ENCODE data around the gene CRAT.
"Not testable (repeated sequence)": the region's sequence is repeated elsewhere in the genome, so short reads cannot be mapped to it uniquely, and the experiment has no call there.

CRAT gene

GRCh38 chr9:129124506-129125069 is 14.0 kb upstream of the CRAT start:
- H3K4me2 ChIP-seq (ENCODE audit: insufficient read depth, low read length): no peak overlapping the region
- H3K4me1 ChIP-seq (ENCODE audit: insufficient read depth, low read length): no peaks in the 10 kb centered on the region
- ATAC-seq (ENCODE audit: insufficient read depth, low read depth) (no peak), DNase-seq (no peak)
- H3K9ac ChIP-seq (ENCODE audit: low read depth, low read length): no peak overlapping the region
- H3K4me3 ChIP-seq (ENCODE audit: low read depth in 1 of 2, low read length in 2 of 2): no peak overlapping the region
- H2AFZ ChIP-seq (ENCODE audit: low read depth, low read length): no peak overlapping the region
- no peak for TF ChIP-seq EZH2 (IDR thresholded peaks at IDR 0.05; ENCODE audit: borderline replicate concordance, low read depth, low read length, severe bottlenecking)
- TF ChIP-seq, protein P1, sequence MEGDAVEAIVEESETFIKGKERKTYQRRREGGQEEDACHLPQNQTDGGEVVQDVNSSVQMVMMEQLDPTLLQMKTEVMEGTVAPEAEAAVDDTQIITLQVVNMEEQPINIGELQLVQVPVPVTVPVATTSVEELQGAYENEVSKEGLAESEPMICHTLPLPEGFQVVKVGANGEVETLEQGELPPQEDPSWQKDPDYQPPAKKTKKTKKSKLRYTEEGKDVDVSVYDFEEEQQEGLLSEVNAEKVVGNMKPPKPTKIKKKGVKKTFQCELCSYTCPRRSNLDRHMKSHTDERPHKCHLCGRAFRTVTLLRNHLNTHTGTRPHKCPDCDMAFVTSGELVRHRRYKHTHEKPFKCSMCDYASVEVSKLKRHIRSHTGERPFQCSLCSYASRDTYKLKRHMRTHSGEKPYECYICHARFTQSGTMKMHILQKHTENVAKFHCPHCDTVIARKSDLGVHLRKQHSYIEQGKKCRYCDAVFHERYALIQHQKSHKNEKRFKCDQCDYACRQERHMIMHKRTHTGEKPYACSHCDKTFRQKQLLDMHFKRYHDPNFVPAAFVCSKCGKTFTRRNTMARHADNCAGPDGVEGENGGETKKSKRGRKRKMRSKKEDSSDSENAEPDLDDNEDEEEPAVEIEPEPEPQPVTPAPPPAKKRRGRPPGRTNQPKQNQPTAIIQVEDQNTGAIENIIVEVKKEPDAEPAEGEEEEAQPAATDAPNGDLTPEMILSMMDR (IDR thresholded peaks at IDR 0.05; ENCODE audit: borderline replicate concordance, extremely low read depth, low read length, poor library complexity, severe bottlenecking): no peak
- peaks cover 72% of the 10 kb centered on the region for H3K36me3 ChIP-seq (ENCODE audit: insufficient read depth, low read length)
- H3K9me3 ChIP-seq (ENCODE audit: insufficient read depth, low read length, severe bottlenecking): no peaks in the 10 kb centered on the region
- H3K79me2 ChIP-seq (ENCODE audit: insufficient read depth, low read length): peaks cover 21% of the 10 kb centered on the region
- peaks cover 14% of the 10 kb centered on the region; the same call in 1 of the 2 replicates for H4K20me1 ChIP-seq (ENCODE audit: insufficient read depth, low read length)
- no peak overlapping the region for H3K27ac ChIP-seq (ENCODE audit: low read length)
- no peaks in the 10 kb centered on the region for H3K27me3 ChIP-seq (ENCODE audit: insufficient read depth, low read length, poor library complexity)

DNA sequence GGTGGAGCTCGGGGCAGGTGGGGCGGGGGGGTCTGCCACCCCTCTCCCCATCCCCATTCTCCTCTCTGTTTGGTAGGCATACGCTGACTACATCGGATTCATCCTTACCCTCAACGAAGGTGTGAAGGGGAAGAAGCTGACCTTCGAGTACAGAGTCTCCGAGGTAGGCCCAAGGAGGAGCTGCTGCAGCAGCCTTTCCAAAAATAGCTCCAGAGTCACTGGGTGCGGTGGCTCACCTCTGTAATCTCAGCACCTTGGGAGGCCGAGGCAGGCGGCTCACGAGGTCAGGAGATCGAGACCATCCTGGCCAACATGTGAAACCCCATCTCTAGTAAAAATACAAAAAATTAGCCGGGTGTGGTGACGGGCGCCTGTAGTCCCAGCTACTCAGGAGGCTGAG is 12.4 kb upstream of the CRAT start:
- not testable (repeated sequence) for H3K9ac ChIP-seq (ENCODE audit: low read depth, low read length); H3K27me3 ChIP-seq (ENCODE audit: insufficient read depth, low read length, poor library complexity); H3K4me3 ChIP-seq (ENCODE audit: low read depth in 1 of 2, low read length in 2 of 2); H2AFZ ChIP-seq (ENCODE audit: low read depth, low read length); H3K27ac ChIP-seq (ENCODE audit: low read length); H3K4me2 ChIP-seq (ENCODE audit: insufficient read depth, low read length); DNase-seq; H3K4me1 ChIP-seq (ENCODE audit: insufficient read depth, low read length); ATAC-seq (ENCODE audit: insufficient read depth, low read depth); H3K9me3 ChIP-seq (ENCODE audit: insufficient read depth, low read length, severe bottlenecking)
- H3K36me3 ChIP-seq (ENCODE audit: insufficient read depth, low read length): peaks cover 66% of the 10 kb centered on the region
- H3K79me2 ChIP-seq (ENCODE audit: insufficient read depth, low read length): peaks cover 35% of the 10 kb centered on the region
- peaks cover 14% of the 10 kb centered on the region; the same call in 1 of the 2 replicates for H4K20me1 ChIP-seq (ENCODE audit: insufficient read depth, low read length)

GRCh38 chr9:129122133-129122532 is 11.5 kb upstream of the CRAT start:
- Histone ChIP-seq H3K79me2 (ENCODE audit: insufficient read depth, low read length) (peaks cover 44% of the 10 kb centered on the region), H4K20me1 (ENCODE audit: insufficient read depth, low read length) (peaks cover 14% of the 10 kb centered on the region; the same call in 1 of the 2 replicates), H3K4me3 (ENCODE audit: low read depth in 1 of 2, low read length in 2 of 2) (no peak overlapping the region), H3K9ac (ENCODE audit: low read depth, low read length) (no peak overlapping the region), H2AFZ (ENCODE audit: low read depth, low read length) (no peak overlapping the region), H3K4me2 (ENCODE audit: insufficient read depth, low read length) (no peak overlapping the region), H3K27ac (ENCODE audit: low read length) (no peak overlapping the region), H3K27me3 (ENCODE audit: insufficient read depth, low read length, poor library complexity) (no peaks in the 10 kb centered on the region), H3K9me3 (ENCODE audit: insufficient read depth, low read length, severe bottlenecking) (no peaks in the 10 kb centered on the region), H3K4me1 (ENCODE audit: insufficient read depth, low read length) (no peaks in the 10 kb centered on the region), H3K36me3 (ENCODE audit: insufficient read depth, low read length) (peaks cover 57% of the 10 kb centered on the region)
- ATAC-seq (ENCODE audit: insufficient read depth, low read depth) (no peak), DNase-seq (no peak)
- no peak for TF ChIP-seq EZH2 (IDR thresholded peaks at IDR 0.05; ENCODE audit: borderline replicate concordance, low read depth, low read length, severe bottlenecking)
- TF ChIP-seq, protein P1 (IDR thresholded peaks at IDR 0.05; ENCODE audit: borderline replicate concordance, extremely low read depth, low read length, poor library complexity, severe bottlenecking): no peak

GRCh38 chr9:129121483-129121882 is 10.9 kb upstream of the CRAT start:
- H3K4me3 ChIP-seq (ENCODE audit: low read depth in 1 of 2, low read length in 2 of 2): no peak overlapping the region
- H4K20me1 ChIP-seq (ENCODE audit: insufficient read depth, low read length): peaks cover 14% of the 10 kb centered on the region; the same call in 1 of the 2 replicates
- TF ChIP-seq, protein P1 (IDR thresholded peaks at IDR 0.05; ENCODE audit: borderline replicate concordance, extremely low read depth, low read length, poor library complexity, severe bottlenecking): no peak
- no peak for TF ChIP-seq EZH2 (IDR thresholded peaks at IDR 0.05; ENCODE audit: borderline replicate concordance, low read depth, low read length, severe bottlenecking)
- H3K9me3 ChIP-seq (ENCODE audit: insufficient read depth, low read length, severe bottlenecking): no peaks in the 10 kb centered on the region
- no peaks in the 10 kb centered on the region for H3K27me3 ChIP-seq (ENCODE audit: insufficient read depth, low read length, poor library complexity)
- ATAC-seq (ENCODE audit: insufficient read depth, low read depth): no peak
- no peak overlapping the region for H3K9ac ChIP-seq (ENCODE audit: low read depth, low read length)
- no peaks in the 10 kb centered on the region for H3K4me1 ChIP-seq (ENCODE audit: insufficient read depth, low read length)
- peaks cover 51% of the 10 kb centered on the region for H3K36me3 ChIP-seq (ENCODE audit: insufficient read depth, low read length)
- no peak overlapping the region for H2AFZ ChIP-seq (ENCODE audit: low read depth, low read length)
- H3K27ac ChIP-seq (ENCODE audit: low read length): no peak overlapping the region
- no peak for DNase-seq
- H3K4me2 ChIP-seq (ENCODE audit: insufficient read depth, low read length): no peak overlapping the region
- H3K79me2 ChIP-seq (ENCODE audit: insufficient read depth, low read length): peaks cover 50% of the 10 kb centered on the region
